Activated CD4-positive, alpha-beta T cell treated with anti-CD3 and anti-CD28 coated beads, Interleukin-2, Interleukin-6, amounts not matched to agents 100 ng/mL and 50 ng/mL, durations not matched to agents 16 hours and 8 hours (primary cell): ENCODE data around the gene SLIT3.

Experiments
- DNase-seq: peaks from one replicate; pipeline ENCODE4 v3.0.0-alpha.2; 2020

Gene SLIT3

DNA sequence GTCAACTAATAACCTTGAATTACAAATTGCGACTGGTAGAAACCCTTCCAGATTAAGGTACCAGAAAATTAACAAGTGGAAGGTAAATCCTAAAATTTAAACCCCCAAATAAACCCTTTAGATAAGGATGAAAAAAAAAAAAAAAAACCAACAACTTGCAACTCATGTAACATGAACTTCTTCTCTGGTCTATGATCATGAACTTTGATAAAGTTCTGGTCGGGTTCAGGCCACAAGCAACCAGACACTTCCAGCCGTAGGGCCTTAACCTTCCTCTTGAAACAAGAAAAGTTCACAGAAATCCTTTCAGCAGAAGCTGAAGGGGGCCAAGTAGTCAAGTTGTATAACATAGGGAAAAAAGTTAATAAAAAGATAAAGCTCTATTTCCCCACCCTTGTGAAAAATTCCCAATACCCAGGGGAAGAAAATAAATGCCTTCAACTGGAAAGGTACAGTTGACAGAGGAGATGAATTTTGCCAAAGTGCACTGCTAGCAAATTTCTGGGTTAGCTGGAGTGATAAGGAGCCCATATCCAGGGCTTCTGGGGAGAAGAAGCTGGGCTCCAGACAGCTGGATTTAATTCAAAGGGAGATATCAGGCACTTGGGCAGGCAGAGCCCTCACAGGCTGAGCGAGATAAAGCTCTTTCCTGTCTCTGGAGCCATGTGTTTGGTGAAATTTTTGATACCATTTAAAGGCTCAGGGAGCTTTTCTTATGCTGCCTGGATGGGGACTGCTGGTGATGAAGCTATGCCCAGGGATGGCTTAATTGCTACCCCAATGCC, 487.6 kb downstream of the SLIT3 start:
- no peak for DNase-seq

DNA sequence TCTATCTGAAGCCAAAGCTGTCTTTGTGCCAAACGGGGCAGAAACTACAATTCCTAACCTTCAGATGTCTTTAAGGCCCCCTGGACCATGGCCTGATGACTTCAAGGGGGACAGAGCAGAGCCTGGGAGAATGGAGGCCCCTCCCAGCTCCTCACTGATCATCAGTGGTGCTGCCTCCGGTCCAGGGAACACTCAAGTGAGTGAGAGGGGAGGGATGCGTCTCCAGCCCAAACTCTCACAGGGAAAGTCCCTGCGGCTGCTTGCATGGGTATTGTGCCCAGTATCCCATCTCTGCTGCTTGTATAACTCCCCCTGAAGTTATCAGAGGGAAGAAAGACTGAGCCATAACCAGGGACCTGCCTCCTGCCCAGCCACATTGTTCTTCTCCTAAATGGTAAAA, 490.3 kb downstream of the SLIT3 start:
- DNase-seq, result no peak

DNA sequence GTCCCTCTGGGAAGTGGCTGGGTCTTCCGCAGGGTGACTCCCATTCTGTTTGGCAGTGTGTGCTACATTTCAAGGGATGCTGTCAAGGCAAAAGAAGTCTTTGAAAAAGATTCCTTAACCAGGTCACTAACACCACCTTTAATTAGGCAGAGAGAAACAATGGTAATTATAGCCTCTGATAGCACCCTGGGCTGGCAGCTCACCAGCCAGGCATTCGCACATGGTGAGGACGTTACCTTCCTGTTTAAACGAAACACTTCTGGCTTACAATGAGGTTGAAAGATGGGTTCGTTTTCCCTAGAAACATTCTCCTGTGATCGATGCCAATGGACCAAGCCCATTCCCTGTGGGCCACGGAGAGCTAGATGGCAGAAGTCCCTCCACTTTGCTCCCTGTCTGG, 491.7 kb downstream of the SLIT3 start:
- DNase-seq, result no peak

DNA sequence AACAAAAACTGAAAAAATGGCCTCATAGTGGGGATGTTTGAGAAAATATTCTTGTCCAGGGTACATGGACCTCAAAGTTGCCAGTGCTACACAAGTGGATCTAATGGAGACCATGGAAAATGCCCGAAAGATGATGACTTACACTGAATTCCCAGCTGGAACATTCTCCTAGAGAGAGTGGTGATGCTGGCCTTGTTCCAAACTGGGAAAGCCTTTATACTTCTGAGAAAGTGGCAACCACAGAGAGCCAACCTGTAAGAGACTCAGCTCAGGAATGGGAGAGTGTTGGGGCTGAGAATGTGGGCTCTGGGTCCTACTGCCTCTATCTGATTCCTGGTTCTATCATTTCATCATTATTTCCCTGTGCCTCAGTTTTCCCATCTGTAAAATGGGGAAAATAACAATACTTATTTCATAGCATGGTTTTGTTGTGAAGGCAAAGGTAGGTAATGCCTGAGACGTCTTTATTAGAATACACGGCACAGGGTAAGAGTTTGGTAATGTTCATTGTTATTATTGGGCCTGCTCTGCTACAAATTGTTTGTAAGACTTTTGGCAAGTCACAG, 492.8 kb downstream of the SLIT3 start:
- DNase-seq, result no peak

DNA sequence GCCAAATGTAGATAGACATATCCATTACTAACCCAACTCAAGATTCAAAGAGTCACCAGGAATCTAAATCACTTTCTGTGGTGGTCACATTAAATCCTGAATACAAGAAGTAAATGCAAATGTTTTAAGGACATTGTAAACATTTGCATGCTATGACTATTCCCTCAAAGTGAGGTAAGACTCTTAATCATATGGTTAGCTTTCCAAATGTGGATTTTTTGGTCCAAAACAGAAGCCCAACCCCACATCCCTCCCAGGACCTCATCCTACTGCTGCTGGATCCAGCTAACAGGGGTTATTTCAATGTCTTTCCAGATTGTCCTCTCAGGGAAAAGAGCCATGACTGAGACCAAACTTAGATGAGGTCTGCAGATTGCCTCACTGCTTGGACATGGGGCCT, 493.7 kb downstream of the SLIT3 start:
- DNase-seq, result no peak

DNA sequence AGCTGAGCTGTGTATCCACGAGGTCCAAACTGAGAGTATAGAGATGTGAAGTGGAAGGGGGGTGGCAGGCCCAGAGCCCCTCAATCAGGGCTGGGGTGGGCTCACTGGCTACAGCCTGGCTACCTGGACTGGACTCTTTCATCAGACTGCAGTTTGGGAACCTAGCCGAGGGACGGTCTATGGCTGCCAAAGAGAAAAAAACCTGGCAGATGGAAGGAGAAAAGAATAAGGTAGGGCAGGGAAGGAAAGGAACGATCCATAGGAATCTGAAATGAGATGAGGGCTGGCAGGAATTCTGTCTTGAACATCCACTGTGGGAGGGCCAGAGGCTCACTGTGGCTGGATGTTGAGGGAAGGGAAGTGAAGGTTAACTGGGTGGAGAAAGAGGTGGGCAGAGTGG, 497.4 kb downstream of the SLIT3 start:
- no peak for DNase-seq

DNA sequence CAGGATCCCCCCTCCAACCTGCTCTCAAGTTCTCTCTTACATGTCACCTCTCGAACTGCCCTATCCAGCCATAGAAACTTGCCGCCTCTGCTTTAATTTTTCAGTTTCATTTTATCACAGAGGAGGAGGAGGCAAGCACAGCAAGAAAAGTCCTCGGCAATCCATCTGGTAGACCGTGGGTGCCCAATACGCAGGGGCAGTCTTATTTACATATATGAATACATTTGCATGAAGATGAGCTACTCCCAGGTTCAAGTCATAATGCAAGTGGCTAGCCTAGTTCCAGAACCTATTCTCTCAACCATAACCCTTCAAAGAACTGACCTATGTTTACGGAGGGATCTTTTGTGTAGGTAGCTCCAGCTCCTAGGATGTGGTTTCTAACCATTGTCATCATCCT, 498.6 kb downstream of the SLIT3 start:
- peak; percentile 66 for DNase-seq

DNA sequence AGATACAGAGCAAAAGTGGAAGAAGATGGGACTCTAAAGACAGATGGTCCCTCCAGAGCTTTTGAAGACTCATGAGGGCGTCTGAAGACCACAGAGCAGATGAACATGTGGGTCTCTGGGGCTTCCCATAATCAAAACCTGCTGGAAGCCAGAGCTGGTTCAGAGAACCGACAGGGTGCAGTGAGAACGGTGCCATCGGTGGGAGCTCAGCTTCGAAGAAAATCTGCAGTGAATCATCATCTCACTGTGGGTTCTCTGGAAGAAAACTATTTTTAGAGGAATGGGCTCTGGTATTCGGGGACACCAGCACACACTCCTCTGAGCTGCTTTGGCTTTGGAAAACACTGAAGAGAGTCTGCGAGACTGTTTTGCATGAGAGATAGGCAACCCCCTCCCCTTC, 499.4 kb downstream of the SLIT3 start:
- peak; percentile 16 for DNase-seq

DNA sequence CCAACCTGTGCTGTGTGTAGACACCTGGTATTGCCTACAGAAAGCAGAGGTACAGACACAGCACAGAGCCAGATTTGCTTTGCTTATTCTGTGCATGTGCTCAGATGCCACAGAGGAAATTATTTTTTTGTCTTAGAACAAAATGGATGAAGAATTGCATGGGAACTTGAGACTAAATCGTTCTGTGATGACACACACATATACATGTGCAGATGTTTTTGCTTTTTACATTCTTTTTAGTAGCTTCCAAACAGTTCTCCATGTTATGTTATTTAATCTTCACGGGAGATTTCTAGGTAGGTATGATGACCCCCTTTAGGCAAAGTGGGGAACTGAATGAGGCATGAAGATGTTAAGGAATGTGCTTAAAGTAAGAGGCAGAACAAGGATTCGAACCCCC, 500.2 kb downstream of the SLIT3 start:
- no peak for DNase-seq

DNA sequence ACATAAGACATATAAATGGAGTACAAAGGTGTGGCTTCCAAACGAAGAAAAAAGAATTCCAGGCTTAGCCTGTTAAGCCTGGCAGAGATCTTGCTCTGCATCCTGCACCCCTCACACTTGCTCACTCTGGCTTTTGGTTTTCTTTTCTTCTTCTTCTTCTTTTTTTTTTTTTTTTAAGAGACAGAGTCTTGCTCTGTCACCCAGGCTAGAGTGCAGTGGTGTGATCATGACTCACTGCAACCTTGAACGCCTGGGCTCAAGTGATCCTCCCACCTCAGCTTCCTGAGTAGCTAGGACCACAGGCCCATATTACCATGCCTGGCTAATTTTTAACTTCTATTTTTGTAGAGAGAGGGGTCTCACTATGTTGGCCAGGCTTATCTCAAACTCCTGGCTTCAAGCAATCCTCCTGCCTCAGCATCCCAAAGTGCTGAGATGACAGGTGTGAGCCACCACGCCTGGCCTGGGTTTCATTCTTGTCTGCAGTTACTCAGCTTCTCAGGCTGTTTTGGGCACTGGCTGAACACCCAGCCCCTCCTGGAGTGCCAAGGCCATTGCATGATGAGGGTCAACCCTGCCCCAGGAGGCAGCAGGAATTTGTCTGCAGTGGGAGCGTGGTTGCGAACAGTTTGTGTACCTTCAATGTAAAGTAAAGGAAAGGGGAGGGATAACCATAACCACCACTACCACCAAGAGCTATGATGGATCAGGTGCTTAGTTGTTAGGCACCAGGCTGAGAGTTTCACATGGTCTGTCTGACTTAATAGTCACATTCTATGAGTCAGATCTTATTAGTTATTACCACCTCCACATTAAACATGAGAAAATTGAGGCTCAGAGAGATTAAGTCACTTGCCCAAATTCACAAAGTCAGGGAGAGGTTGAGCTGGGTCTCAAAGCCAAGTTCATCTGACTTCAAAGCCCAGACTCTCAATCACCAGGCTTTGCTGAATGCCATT, 502.6 kb downstream of the SLIT3 start:
- peak; percentile 60 for DNase-seq

DNA sequence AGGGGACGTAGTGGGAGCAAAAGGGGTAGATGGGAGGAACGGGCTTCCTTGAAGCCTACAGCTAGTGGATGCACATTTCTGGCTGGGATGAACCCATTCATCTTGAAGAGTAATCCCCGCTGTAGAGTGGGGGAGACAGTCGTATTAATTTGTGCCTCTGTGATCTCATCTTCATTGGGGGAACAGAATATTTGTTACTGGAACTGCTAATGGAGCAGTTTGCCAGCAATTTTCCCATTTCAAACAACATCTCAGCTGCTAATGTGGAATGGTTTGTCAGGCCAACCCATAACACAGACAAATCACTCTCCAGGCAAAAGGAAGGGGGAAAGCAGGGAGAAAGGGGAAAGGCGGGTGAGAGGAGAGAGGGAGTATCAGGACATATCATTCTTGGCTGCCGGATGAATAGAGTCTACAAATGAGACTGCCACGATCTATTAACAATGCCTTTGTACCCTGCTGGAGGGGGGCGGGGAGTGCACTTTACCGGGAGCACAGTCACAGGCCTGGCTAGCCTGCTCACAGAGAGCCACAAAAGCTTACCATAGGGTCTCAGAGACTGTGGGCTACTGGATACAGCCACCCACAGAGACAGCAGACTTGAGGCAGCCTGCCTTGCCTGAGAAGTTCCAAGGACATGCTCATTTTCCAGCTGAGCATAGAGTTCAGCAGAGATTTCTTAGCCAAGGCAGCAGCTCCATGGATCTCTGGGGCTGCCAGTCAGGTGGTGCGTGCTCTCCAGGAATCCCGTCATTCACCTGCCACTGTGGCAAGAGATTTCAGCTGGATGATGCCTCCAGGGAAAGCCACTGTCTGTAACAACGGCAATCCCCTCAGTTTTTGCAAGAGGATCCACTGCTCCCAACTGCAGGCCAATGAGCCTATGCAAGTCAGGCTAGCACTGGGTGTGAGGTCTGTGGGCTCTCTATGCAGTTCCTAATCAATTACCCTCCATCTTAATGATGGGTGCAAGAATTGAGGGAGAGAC, 504.1 kb downstream of the SLIT3 start:
- no peak for DNase-seq

DNA sequence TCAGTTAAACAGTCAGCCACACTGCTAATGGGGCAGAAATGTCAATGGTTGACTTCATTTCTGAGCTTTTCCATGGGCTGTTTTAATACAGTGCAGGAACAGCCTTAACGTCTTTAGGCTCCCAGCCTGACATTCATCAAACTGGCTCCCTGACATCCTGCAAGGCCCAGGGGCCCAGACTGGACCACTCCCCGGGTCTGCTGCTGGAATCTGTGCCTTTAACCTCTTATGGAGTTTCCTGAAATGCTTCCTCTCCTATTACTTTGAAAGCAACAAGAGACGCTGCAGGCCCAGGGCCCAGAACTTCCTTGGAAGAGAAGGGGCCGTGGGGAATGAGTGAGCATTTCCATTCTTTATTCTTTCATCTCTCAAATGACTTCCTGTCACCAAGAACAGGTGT, 504.9 kb downstream of the SLIT3 start:
- no peak for DNase-seq

DNA sequence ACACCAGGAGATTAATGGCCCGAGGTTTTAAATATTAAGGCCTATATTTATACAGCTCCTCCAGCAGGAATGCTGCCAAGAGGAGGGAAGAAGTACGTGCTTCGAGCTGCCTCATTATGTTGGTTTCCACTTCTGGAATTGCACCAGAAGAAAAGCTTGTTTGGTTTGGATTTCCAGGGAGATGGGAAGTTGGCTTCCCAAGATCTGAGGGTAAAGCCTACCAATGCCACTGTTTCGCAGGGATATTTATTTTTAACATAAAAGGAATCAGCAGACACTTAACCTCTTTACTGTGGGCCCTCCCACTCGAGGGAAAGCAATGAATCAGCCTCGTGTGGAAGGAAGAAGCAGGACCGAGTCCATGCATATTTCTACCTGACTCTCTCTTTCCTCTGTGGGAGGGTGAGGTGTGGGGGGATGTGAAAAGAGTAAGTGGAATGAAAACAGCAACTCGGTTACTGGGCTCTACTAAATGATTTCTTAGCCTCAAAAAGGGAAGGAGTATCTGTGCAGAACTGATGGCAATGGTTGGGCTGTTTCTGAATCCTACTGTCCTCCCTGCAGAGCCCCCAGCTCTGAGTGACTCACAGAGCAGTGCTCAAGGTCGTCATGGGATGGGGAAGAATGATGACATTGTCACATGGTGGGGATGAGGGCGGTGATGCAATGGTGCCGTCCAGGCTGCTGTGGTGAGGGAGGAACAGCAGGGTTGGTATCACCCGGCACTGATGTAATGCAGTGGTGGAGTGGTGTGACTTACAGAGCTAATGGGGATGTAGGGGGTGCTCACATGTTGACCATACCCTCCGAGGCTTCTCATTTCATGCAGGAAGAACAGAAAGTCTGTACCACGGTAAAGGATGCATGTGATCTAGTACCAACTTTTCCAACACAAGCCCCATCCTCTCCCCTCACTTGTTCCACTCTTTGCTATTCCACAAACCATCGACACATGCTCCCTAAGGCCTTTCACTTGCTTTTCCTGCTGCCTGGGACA, 506.8 kb downstream of the SLIT3 start:
- DNase-seq, result peak; percentile 63

DNA sequence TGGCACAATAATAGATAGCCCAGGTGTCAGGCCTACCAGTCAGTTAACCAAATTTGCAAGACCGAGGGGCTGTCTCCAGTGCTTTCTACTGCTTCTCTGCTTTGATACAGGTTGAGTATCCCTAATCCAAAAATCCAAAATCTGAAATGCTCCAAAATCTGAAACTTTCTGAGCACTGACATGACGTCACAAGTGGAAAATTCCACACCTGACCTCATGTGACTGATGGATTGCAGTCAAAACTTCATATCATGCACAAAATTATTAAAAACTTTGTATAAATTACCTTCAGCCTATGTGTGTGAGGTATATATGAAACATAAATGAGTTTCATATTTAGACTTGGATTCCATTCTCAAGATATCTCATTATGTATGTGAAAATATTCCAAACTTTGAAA, 508.3 kb downstream of the SLIT3 start:
- no peak for DNase-seq

DNA sequence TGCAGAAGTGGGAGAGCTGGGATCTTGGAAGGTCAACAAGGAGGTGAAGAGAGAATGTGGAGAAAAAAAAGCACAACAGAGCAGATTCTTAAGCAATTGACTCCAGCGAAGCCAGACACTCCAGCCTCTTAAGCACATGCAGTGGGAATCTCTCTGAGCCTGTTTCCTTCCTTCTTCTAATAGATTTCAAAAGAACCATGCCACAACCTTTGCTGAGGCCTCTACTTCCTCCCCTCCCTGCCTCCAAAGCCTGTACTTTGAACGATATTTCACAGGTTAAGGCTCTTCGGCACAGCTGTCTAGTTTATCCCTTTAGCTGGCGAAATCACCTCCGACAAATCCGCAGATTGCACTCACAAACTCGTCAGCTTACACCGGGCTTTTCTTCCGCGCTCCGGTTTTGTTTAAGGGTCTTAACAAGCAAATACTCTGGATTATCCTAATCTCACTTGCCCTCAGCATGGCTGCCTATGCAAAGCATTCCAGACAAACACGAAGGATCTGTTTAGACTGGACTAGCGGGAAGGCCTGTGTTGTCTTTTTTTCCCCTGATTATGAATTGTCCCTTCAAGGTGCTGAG, 510.2 kb downstream of the SLIT3 start:
- DNase-seq, result no peak

DNA sequence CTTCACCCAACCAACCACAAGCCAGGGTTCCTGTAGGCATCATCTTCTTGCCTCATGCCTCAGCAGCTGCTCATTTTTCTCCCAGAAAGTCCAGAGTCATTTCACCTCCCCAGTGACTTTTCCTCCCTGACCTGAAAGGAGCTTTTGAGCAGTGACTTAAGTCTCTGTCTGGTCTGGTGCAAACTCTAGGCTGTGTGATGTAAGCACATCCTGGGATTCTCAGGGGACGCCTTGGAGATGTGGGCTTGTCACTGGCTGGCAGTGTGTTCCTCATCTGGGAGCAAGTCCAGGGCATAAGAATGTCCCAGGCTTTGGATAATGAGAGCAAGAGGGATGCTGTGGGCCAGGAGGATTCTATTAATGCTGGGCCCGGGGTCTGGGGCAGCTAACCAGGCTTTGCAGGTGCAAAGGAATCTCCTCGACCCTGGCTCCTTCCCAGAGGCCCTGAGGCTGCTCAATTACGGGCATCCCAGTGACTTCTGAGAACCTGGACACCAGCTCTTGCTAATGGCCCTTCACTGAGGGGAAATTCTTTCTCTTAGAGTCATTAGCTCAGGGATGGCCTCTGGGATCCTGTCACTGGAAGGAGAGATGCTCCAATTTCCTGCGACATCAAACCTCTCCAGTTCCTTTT, 510.8 kb downstream of the SLIT3 start:
- DNase-seq, result no peak

DNA sequence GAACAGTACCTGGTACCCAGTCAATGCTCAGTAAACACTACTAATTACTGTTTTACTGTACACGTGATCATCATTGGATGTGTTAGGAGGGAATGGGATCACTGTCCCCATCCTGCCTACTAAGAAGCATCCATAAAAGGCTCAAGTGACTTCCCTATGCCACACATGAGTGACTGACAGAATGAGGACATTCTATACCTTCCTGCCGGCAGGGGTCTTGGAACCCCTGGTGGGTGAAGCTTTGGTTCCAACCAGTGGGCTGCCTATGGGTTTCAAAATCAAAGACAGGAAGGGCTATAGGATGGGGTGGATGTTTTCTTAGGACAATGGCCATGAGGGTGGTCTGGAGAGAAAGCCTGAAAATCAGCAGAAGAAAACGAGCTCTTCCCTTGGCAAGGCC, 512.2 kb downstream of the SLIT3 start:
- no peak for DNase-seq

DNA sequence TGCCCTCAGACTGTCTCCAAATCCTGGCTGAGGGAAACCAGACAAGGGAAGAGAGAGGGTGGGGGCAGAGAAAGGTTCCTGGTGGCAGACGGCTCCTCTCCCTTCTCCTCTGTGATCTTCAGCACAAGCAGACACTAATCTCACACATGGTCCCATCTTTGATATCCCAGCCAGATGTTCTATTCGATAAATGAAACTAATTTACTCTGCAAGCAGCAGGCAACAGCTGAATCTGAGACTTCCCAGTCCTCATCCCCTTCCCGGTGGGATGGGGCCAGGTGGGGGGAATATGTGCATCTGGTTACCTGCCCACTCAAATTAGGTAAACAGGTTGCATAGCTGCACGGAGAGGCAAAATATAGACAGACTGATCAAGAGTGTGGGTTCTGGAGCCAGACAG, 512.8 kb downstream of the SLIT3 start:
- DNase-seq, result no peak

DNA sequence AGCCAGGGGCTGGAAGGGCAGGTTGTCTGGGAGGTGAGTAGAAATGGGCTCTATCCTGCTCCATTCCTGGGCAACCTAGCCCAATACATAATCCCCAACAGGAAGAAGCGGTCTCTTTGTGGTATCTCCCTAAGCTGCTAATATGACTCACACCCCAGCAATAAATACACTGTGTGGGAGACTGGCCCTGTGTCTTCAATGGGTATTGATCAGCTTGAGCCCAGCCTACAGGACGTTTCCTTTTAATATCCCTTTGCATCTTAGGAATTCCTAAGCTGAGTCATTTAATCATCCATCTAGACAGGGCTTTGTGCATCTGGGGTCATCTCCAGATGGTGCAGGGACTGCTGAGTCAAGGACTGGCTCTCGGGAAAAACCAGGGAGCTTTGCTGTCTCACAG, 514.8 kb downstream of the SLIT3 start:
- no peak for DNase-seq

DNA sequence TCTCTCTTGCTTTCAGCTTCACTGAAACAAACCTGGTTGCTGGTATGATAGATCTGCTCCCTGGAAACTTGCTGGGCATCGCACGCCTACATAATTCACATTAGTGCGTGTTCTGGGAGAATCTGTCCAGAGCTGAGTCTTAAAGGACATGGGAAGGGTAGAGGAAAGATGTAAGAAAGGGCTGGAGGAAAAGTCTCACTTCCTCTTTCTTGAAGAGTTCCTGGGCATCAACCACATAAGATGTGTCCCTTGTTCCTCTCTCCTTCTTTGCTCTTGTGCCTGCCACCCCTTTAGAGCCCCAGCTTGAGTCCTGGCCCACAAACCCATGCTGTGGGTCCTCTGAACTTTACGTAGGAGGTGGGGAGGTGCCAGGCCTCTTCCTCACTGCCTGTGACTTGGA, 516.5 kb downstream of the SLIT3 start:
- no peak for DNase-seq
